Measurements from ENCODE around the gene MEF2D. TPM values are rescaled to one million over a fixed set of nuclear protein-coding genes. Genes with fewer than 3 reads are reported as not detected.

Gene MEF2D
- total and polyA plus RNA-seq, 3 donors from 2014 or later = 34.4 to 113 (median 96.8) TPM

- Histone ChIP-seq H3K27ac (peak overlapping the region; percentile 86 to 90), H3K36me3 (ENCODE audit: low read depth, missing control alignments) (no peaks in the 10 kb centered on the region), H3K27me3 (no peaks in the 10 kb centered on the region), H3K4me3 (no peak overlapping the region), H3K4me1 (peaks cover 62% of the 10 kb centered on the region), H3K9me3 (no peaks in the 10 kb centered on the region)
- intact Hi-C loops (cut with DNase I; ENCODE audit: low total_unique reads) = loop anchor here (5.0 kb wide), 1 partner anchor 94 kb away; the partner anchor contains the start of gene GPATCH4
- peak; percentile 83 for DNase-seq
- 41 to 54% methylated on average over 7 of the region's 7 CpGs for WGBS, 2 donors
- TF ChIP-seq POLR2A (IDR thresholded peaks at IDR 0.05) (no peak), CTCF (IDR thresholded peaks at IDR 0.05) (no peak)
Measured at GRCh38 chr1:156508205-156508954, 7.8 kb upstream of the MEF2D start.

- Histone ChIP-seq H3K36me3 (ENCODE audit: low read depth, missing control alignments) (no peaks in the 10 kb centered on the region), H3K27me3 (no peaks in the 10 kb centered on the region), H3K9me3 (no peaks in the 10 kb centered on the region), H3K4me1 (peaks cover 80% of the 10 kb centered on the region), H3K27ac (no peak overlapping the region), H3K4me3 (no peak overlapping the region)
- TF ChIP-seq POLR2A (IDR thresholded peaks at IDR 0.05) (no peak), CTCF (IDR thresholded peaks at IDR 0.05) (no peak)
- intact Hi-C loops (cut with DNase I; ENCODE audit: low total_unique reads) = loop anchor here (5.0 kb wide), 1 partner anchor 96 kb away; the partner anchor contains the start of gene GPATCH4
- 84 to 87% methylated on average over 2 of the region's 2 CpGs for WGBS, 2 donors
- DNase-seq = no peak
Measured at GRCh38 chr1:156506450-156506849, 5.9 kb upstream of the MEF2D start.

- WGBS, 2 donors = 51 to 68% methylated on average over 21 of the region's 21 CpGs
- no peak for DNase-seq
- TF ChIP-seq POLR2A (IDR thresholded peaks at IDR 0.05) = no peak
- TF ChIP-seq CTCF (IDR thresholded peaks at IDR 0.05) = no peak
- no peaks in the 10 kb centered on the region for H3K27me3 ChIP-seq
- peak overlapping the region; percentile 6 to 48 for H3K4me3 ChIP-seq
- H3K9me3 ChIP-seq = no peaks in the 10 kb centered on the region
- H3K36me3 ChIP-seq (ENCODE audit: low read depth, missing control alignments) = no peaks in the 10 kb centered on the region
- peaks cover 73% of the 10 kb centered on the region for H3K4me1 ChIP-seq
- H3K27ac ChIP-seq = peak overlapping the region; percentile 98 to 100
- intact Hi-C loops (cut with DNase I; ENCODE audit: low total_unique reads) = loop anchor here (5.0 kb wide), 1 partner anchor 97 kb away; the partner anchor contains the start of gene GPATCH4
Measured at GRCh38 chr1:156505679-156506298, 5.2 kb upstream of the MEF2D start.

- peaks cover 66% of the 10 kb centered on the region for H3K4me1 ChIP-seq
- peak overlapping the region; percentile 98 to 100 for H3K27ac ChIP-seq
- TF ChIP-seq POLR2A (IDR thresholded peaks at IDR 0.05) = no peak
- peak in 1 of 3 experiments; percentile 45 for TF ChIP-seq CTCF (IDR thresholded peaks at IDR 0.05)
- H3K4me3 ChIP-seq = peak overlapping the region; percentile 12 to 48
- DNase-seq = peak; percentile 99
- no peaks in the 10 kb centered on the region for H3K9me3 ChIP-seq
- no peaks in the 10 kb centered on the region for H3K27me3 ChIP-seq
- intact Hi-C loops (cut with DNase I; ENCODE audit: low total_unique reads) = loop anchor here (5.0 kb wide), 1 partner anchor 97 kb away; the partner anchor contains the start of gene GPATCH4
- H3K36me3 ChIP-seq (ENCODE audit: low read depth, missing control alignments) = no peaks in the 10 kb centered on the region
- 3% methylated on average over 37 to 45 of the region's 45 CpGs for WGBS, 2 donors
Measured at GRCh38 chr1:156504821-156505678, 4.5 kb upstream of the MEF2D start.

Measured in testis (tissue), 3 donors.